GM21786 (cell line): Measurements from ENCODE around the gene TSPY9.
"Not testable (repeated sequence)": the region's sequence is repeated elsewhere in the genome, so short reads cannot be mapped to it uniquely, and the experiment has no call there.

Source experiments
- ATAC-seq: cut with Tn5 transposase; IDR thresholded peaks from one replicate; pipeline ENCODE4 v1.9.1; 2021; ENCODE audit not compliant: unreplicated experiment

TSPY9 gene, protein sequence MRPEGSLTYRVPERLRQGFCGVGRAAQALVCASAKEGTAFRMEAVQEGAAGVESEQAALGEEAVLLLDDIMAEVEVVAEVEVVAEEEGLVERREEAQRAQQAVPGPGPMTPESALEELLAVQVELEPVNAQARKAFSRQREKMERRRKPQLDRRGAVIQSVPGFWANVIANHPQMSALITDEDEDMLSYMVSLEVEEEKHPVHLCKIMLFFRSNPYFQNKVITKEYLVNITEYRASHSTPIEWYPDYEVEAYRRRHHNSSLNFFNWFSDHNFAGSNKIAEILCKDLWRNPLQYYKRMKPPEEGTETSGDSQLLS

DNA sequence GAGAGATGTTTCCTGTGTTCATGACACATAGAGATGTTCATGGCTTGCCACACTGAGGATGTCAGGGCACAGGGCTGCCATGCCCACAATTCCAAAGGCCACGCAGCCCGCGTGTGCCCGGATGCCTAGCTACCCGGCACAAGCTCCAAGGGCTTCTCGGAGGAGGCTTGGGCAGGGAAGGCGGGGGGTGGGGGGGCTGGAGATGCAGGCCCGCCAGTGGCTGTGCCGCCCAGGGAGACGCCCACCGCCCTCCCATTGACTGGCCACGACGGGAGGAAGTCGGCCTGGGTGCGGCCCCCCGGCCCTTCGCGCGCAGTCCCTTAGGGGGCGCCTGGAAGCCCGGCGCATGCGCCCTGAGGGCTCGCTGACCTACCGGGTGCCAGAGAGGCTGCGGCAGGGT lies at the start of gene TSPY9:
TSPY9 (plus strand) TSS at position 301 of the 400 bp plus-strand sequence; CDS start at position 347, 46 bp downstream.
- ATAC-seq = not testable (repeated sequence)

DNA sequence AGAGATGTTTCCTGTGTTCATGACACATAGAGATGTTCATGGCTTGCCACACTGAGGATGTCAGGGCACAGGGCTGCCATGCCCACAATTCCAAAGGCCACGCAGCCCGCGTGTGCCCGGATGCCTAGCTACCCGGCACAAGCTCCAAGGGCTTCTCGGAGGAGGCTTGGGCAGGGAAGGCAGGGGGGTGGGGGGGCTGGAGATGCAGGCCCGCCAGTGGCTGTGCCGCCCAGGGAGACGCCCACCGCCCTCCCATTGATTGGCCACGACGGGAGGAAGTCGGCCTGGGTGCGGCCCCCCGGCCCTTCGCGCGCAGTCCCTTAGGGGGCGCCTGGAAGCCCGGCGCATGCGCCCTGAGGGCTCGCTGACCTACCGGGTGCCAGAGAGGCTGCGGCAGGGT lies 20.4 kb upstream of the TSPY9 start, which contains the start of gene TSPY1:
TSPY1 (plus strand) TSS at position 301 of the 400 bp plus-strand sequence; CDS start at position 347, 46 bp downstream.
- not testable (repeated sequence) for ATAC-seq

DNA sequence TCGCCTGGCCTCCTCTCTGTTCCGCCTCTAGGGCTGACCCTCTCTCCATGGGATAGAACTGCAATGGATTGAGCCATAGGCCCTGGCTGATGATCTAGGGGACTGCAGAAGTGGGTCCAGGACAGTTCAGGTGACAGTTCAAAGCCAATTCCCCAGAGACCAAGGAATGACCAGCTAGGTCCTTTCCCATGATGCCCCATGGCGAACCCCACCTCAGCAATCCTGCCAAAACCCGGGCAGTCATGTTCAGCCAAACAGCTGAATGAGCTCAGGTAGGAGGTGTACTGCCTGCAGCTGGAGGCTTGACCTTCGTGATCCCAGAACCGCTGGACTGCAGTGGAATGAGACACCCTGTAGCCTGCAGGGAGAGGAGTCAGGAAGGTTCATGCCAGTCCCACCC lies 17.3 kb downstream of the TSPY9 start:
- ATAC-seq = not testable (repeated sequence)

DNA sequence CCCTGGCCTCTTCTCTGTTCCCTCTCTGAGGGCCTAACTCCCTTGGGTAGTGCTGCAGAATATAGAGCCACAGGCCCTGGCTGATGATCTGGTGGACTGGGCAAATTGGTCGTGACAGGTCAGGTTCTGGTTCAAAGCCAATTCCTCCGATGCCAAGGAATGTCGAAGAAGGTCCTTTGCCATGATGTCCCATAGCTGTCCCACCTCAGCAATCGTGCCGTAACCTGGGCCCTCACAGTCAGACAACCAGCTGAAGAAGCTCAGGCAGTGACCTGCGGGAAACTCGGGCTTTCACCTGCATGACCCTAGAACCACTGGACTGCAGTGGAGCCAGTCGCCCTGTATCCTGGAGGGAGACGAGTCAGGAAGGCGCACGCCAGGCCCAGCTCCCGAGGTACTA lies 29.2 kb downstream of the TSPY9 start:
- not testable (repeated sequence) for ATAC-seq

DNA sequence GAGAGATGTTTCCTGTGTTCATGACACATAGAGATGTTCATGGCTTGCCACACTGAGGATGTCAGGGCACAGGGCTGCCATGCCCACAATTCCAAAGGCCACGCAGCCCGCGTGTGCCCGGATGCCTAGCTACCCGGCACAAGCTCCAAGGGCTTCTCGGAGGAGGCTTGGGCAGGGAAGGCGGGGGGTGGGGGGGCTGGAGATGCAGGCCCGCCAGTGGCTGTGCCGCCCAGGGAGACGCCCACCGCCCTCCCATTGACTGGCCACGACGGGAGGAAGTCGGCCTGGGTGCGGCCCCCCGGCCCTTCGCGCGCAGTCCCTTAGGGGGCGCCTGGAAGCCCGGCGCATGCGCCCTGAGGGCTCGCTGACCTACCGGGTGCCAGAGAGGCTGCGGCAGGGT lies 40.5 kb downstream of the TSPY9 start, which contains the start of gene TSPY10:
TSPY10 (plus strand) TSS at position 301 of the 400 bp plus-strand sequence; CDS start at position 347, 46 bp downstream.
- ATAC-seq = not testable (repeated sequence)
